BE2C (cell line): ENCODE data around the gene WLS.

ENCODE experiments used
- DNase-seq: peaks from one replicate; pipeline ENCODE4 v3.0.0-alpha.2; 2020
- H3K27me3 ChIP-seq: fragments of 250-450 bp; sonication (Bioruptor Pico); 2 replicates; pipeline ENCODE4 v1.5.1; 2020; ENCODE audit warnings: mild to moderate bottlenecking
- H3K36me3 ChIP-seq: fragments of 250-450 bp; sonication (Bioruptor Pico); 2 replicates; pipeline ENCODE4 v1.5.1; 2020; ENCODE audit warnings: mild to moderate bottlenecking
- H3K4me1 ChIP-seq: fragments of 250-450 bp; sonication (Bioruptor Pico); 2 replicates; pipeline ENCODE4 v1.5.1; 2020
- H3K4me3 ChIP-seq: 2 replicates; pipeline ENCODE4 v1.5.1; 2011; ENCODE audit warnings: low read depth, low read length
- H3K9me3 ChIP-seq: fragments of 250-450 bp; sonication (Bioruptor Pico); 2 replicates; pipeline ENCODE4 v1.5.1; 2020
- TF ChIP-seq, protein P1 (sequence below): IDR thresholded peaks from 2 replicates; pipeline ENCODE4 v1.5.1; 2012; ENCODE audit warnings: mild to moderate bottlenecking, low read depth, low read length

The WLS gene

GRCh38 chr1:68160021-68160420 is 72.3 kb downstream of the WLS start:
- Histone ChIP-seq H3K27me3 (no peaks in the 10 kb centered on the region), H3K4me3 (no peak overlapping the region), H3K9me3 (no peaks in the 10 kb centered on the region), H3K36me3 (no peaks in the 10 kb centered on the region), H3K4me1 (no peaks in the 10 kb centered on the region)
- no peak for DNase-seq
- TF ChIP-seq, protein P1, sequence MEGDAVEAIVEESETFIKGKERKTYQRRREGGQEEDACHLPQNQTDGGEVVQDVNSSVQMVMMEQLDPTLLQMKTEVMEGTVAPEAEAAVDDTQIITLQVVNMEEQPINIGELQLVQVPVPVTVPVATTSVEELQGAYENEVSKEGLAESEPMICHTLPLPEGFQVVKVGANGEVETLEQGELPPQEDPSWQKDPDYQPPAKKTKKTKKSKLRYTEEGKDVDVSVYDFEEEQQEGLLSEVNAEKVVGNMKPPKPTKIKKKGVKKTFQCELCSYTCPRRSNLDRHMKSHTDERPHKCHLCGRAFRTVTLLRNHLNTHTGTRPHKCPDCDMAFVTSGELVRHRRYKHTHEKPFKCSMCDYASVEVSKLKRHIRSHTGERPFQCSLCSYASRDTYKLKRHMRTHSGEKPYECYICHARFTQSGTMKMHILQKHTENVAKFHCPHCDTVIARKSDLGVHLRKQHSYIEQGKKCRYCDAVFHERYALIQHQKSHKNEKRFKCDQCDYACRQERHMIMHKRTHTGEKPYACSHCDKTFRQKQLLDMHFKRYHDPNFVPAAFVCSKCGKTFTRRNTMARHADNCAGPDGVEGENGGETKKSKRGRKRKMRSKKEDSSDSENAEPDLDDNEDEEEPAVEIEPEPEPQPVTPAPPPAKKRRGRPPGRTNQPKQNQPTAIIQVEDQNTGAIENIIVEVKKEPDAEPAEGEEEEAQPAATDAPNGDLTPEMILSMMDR, result no peak

DNA sequence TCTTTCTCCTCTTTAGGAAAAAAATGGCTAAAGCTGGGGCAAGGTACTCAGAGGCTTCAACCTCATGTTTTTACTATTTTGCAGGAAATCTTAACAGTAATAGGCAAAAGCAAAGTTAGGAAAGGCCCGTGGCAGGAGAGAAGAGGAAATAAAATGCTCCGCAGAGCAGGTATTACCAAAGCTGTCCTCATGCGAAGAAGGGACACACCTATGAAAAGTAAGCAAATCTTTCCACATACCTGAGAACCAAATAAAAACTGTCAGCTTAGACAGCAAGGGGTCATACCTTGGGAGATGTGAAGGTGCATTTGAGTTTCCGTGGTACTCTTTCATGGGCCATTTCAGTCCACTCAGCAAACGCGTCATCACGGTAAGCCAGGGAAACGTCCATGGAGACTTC is 73.5 kb downstream of the WLS start:
- Histone ChIP-seq H3K27me3 (no peaks in the 10 kb centered on the region), H3K4me1 (no peaks in the 10 kb centered on the region), H3K4me3 (no peak overlapping the region), H3K36me3 (no peaks in the 10 kb centered on the region), H3K9me3 (no peaks in the 10 kb centered on the region)
- TF ChIP-seq, protein P1, result no peak
- no peak for DNase-seq

DNA sequence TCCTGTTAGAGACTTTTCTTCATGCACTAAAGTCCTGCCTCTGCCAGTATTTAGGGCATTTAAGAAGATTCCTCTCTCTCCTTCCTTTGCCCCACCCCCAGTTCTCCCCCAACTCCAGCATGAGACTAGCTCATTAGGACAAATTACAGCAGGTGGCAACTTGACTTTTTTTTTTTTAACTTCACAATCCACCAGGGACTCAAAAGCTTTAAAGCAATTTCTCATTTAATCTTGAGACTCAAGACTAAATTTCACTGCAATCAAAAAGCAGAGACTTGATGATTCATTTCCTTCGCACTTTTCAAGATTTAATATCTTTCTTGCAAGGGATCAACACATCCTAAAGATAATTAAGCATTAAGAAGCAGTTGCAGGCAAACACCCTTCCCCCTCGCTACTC is 74.9 kb downstream of the WLS start:
- no peaks in the 10 kb centered on the region for H3K36me3 ChIP-seq
- H3K4me3 ChIP-seq, result no peak overlapping the region
- H3K4me1 ChIP-seq, result no peaks in the 10 kb centered on the region
- TF ChIP-seq, protein P1, result no peak
- H3K27me3 ChIP-seq, result no peaks in the 10 kb centered on the region
- DNase-seq, result no peak
- no peaks in the 10 kb centered on the region for H3K9me3 ChIP-seq

DNA sequence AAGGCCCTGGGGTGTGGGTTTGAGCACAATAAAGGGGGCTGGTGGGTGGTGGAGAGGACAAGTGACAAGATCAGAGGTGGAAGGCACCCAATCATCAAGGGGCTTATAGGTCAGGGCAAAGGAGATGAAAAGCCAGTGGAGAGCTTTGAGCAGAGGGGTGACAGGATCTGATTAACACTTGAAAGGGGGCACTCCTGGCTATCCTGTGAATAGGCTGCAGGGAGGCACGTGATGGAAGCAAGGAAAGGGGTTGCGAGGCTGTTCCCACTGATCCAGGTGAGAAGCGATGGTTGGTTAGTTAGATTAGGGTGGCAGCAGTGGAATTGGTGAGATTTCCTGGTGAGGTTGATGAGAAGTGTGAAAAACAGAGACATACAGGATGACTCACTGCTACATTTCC is 80.6 kb downstream of the WLS start:
- DNase-seq, result no peak
- TF ChIP-seq, protein P1, result no peak
- Histone ChIP-seq H3K9me3 (no peaks in the 10 kb centered on the region), H3K27me3 (no peaks in the 10 kb centered on the region), H3K36me3 (no peaks in the 10 kb centered on the region), H3K4me3 (no peak overlapping the region), H3K4me1 (no peaks in the 10 kb centered on the region)

- Histone ChIP-seq H3K4me3 (no peak overlapping the region), H3K4me1 (no peaks in the 10 kb centered on the region), H3K9me3 (no peaks in the 10 kb centered on the region), H3K36me3 (no peaks in the 10 kb centered on the region), H3K27me3 (no peaks in the 10 kb centered on the region)
- DNase-seq, result no peak
- TF ChIP-seq, protein P1, result no peak
Measured at GRCh38 chr1:68149907-68150306, 82.4 kb downstream of the WLS start.

DNA sequence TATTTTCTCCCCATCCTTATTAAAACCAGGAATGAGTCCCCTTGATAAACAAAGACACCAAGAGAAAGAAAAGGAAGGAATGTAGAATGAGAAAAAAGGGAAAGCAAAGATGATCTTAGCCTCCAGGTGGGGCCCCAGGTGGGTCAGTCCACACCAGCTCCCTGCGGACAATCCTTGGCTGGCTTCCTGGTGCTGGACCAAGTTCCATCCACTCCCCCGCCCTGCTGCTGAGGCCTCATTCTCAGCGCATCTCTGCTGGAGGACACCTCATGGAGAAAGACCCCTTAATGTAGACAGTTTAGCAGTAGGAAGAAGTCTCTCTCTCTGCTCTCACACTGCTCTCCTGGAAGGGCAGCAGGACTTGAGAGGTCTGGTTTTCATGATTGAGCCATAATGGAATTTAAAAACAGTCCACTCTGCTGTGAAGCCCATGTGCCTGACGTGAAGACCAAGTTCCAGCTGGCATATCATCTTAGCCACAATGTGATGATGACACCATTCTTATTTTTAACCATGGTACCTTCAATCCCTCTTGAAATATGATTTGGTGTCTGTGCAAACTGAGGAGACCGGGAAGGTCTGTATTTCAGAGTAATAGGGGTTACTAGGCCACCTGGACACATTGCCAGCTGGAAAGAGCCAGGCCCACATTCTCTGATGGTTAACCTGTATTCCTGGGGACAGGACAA is 83.1 kb downstream of the WLS start:
- Histone ChIP-seq H3K27me3 (no peaks in the 10 kb centered on the region), H3K4me3 (no peak overlapping the region), H3K9me3 (no peaks in the 10 kb centered on the region), H3K4me1 (no peaks in the 10 kb centered on the region), H3K36me3 (no peaks in the 10 kb centered on the region)
- DNase-seq, result no peak
- TF ChIP-seq, protein P1, result no peak
